Osteoblast (primary cell): ENCODE results near the gene SDSL. TPM values are rescaled to one million over a fixed set of nuclear protein-coding genes. Genes with fewer than 3 reads are reported as not detected.

Experiments
- DNase-seq: peaks from one replicate; pipeline ENCODE4 v3.0.0; 2011; ENCODE audit warnings: low spot score, mixed read lengths; ENCODE audit not compliant: insufficient read length; ENCODE audit errors: missing footprints
- H2AFZ ChIP-seq: 2 replicates; pipeline ENCODE4 v1.6.0; 2011; ENCODE audit warnings: mild to moderate bottlenecking, low read length
- H3K27ac ChIP-seq: 2 replicates; pipeline ENCODE4 v1.5.1; 2011; ENCODE audit warnings: mild to moderate bottlenecking, low read depth, low read length, moderate library complexity
- H3K27me3 ChIP-seq: 2 replicates; pipeline ENCODE4 v1.6.0; 2012; ENCODE audit warnings: mild to moderate bottlenecking, control low read depth, inconsistent platforms, low read length, moderate library complexity; ENCODE audit not compliant: insufficient read depth
- H3K36me3 ChIP-seq: 2 replicates; pipeline ENCODE4 v1.5.1; 2011; ENCODE audit warnings: mild to moderate bottlenecking, low read length, control low read depth, moderate library complexity; ENCODE audit not compliant: insufficient read depth
- H3K4me1 ChIP-seq: 2 replicates; pipeline ENCODE4 v1.5.1; 2011; ENCODE audit warnings: mild to moderate bottlenecking, low read length, control low read depth, moderate library complexity; ENCODE audit not compliant: insufficient read depth
- H3K4me2 ChIP-seq: 2 replicates; pipeline ENCODE4 v1.6.0; 2011; ENCODE audit warnings: mild to moderate bottlenecking, low read length; ENCODE audit not compliant: insufficient read depth
- H3K4me3 ChIP-seq: fragments of 200-600 bp; sonication (generic); 3 replicates; pipeline ENCODE4 v1.5.1; 2012; ENCODE audit warnings: mild to moderate bottlenecking, low read length, inconsistent platforms; ENCODE audit not compliant: insufficient read depth
- H3K79me2 ChIP-seq: 2 replicates; pipeline ENCODE4 v1.6.0; 2012; ENCODE audit warnings: mild to moderate bottlenecking, low read length, control low read depth, inconsistent platforms; ENCODE audit not compliant: insufficient read depth
- H3K9me3 ChIP-seq: 2 replicates; pipeline ENCODE4 v1.5.1; 2011; ENCODE audit warnings: low read depth, low read length, control low read depth
- H4K20me1 ChIP-seq: 2 replicates; pipeline ENCODE4 v1.6.0; 2012; ENCODE audit warnings: mild to moderate bottlenecking, low read length, control low read depth; ENCODE audit not compliant: insufficient read depth
- total RNA-seq: library from RNA; depleted of rRNA; stranded (reverse); fragments of >200 nt; gene quantifications from 2 replicates; pipeline ENCODE4 v1.2.3, GENCODE V29; 2012
- TF ChIP-seq, protein P1 (sequence below): IDR thresholded peaks from 2 replicates; pipeline ENCODE4 v1.5.1; 2011; ENCODE audit warnings: mild to moderate bottlenecking, low read depth, low read length, moderate library complexity; ENCODE audit errors: extremely low read depth

Gene SDSL
- total RNA-seq, 1 donor = 6.5 TPM

DNA sequence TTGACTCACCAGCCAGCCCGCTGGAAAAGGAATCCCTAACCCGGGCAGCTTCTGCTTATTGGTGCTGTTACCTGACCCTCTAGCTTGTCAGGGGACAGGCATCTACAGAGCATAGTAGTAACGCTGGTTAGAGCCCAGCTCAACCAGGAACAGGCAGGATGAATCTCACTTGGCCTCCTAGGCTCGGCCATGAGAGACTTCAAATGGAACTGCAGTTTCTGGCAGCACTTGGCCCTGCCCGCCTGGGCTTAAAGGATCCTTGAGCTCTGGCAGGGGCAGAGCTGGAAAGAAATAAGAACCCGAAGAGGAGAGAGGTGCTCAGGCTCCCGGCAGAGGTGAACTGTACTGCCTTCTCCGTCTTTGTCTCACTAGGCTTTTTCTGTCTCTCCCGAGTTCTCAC is 51.8 kb downstream of the SDSL start:
- no peaks in the 10 kb centered on the region for H3K9me3 ChIP-seq
- TF ChIP-seq, protein P1, sequence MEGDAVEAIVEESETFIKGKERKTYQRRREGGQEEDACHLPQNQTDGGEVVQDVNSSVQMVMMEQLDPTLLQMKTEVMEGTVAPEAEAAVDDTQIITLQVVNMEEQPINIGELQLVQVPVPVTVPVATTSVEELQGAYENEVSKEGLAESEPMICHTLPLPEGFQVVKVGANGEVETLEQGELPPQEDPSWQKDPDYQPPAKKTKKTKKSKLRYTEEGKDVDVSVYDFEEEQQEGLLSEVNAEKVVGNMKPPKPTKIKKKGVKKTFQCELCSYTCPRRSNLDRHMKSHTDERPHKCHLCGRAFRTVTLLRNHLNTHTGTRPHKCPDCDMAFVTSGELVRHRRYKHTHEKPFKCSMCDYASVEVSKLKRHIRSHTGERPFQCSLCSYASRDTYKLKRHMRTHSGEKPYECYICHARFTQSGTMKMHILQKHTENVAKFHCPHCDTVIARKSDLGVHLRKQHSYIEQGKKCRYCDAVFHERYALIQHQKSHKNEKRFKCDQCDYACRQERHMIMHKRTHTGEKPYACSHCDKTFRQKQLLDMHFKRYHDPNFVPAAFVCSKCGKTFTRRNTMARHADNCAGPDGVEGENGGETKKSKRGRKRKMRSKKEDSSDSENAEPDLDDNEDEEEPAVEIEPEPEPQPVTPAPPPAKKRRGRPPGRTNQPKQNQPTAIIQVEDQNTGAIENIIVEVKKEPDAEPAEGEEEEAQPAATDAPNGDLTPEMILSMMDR = no peak
- H3K79me2 ChIP-seq = no peaks in the 10 kb centered on the region
- DNase-seq = peak; percentile 86
- H4K20me1 ChIP-seq = no peaks in the 10 kb centered on the region
- no peaks in the 10 kb centered on the region for H3K36me3 ChIP-seq
- H3K27me3 ChIP-seq = peaks cover 91% of the 10 kb centered on the region
- H3K4me1 ChIP-seq = no peaks in the 10 kb centered on the region
- H3K27ac ChIP-seq = no peak overlapping the region
- no peak overlapping the region for H2AFZ ChIP-seq
- H3K4me3 ChIP-seq = no peak overlapping the region
- no peak overlapping the region for H3K4me2 ChIP-seq

DNA sequence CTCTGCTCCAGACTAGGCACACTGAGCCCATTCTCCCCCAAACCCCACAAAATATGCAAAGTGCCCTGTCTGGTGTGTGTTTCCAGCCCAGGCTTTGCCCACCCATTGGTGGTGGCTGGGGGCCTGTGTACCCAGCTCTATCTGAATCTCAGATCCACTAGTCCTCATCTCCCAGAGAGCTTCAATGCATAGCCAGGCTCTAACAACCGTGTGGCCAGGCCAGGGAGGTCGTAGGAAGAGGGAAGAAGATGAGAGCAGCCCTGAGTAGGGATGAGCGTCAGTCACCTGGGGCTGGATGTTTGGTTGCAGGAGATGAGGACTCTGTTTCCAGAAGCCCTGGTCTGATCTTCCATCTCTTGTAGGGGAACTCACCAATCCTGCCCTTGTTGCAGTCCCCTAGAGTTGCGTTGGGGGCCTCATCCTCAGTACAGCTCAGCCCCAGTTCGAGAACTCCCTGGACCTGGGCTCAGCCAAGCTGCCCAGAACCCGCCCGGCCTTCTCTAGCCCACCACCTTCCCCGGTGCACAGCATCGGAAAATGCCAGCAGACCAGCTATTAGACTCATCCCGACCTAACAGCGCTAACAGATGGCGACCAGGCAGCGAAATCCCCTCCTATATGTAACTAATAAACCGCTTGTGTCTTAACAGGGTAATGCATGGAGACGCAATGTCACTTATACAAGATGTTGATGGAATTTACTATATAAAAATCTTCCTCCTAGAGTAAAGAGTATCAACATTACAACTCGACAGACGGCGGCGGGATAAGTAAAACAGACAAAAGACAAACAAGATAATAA is 52.7 kb downstream of the SDSL start:
- H2AFZ ChIP-seq = no peak overlapping the region
- no peaks in the 10 kb centered on the region for H4K20me1 ChIP-seq
- no peaks in the 10 kb centered on the region for H3K4me1 ChIP-seq
- H3K79me2 ChIP-seq = no peaks in the 10 kb centered on the region
- no peak overlapping the region for H3K4me3 ChIP-seq
- DNase-seq = peak; percentile 84
- no peak overlapping the region for H3K27ac ChIP-seq
- TF ChIP-seq, protein P1 = no peak
- H3K36me3 ChIP-seq = no peaks in the 10 kb centered on the region
- no peaks in the 10 kb centered on the region for H3K9me3 ChIP-seq
- H3K27me3 ChIP-seq = peaks cover 91% of the 10 kb centered on the region
- H3K4me2 ChIP-seq = no peak overlapping the region

DNA sequence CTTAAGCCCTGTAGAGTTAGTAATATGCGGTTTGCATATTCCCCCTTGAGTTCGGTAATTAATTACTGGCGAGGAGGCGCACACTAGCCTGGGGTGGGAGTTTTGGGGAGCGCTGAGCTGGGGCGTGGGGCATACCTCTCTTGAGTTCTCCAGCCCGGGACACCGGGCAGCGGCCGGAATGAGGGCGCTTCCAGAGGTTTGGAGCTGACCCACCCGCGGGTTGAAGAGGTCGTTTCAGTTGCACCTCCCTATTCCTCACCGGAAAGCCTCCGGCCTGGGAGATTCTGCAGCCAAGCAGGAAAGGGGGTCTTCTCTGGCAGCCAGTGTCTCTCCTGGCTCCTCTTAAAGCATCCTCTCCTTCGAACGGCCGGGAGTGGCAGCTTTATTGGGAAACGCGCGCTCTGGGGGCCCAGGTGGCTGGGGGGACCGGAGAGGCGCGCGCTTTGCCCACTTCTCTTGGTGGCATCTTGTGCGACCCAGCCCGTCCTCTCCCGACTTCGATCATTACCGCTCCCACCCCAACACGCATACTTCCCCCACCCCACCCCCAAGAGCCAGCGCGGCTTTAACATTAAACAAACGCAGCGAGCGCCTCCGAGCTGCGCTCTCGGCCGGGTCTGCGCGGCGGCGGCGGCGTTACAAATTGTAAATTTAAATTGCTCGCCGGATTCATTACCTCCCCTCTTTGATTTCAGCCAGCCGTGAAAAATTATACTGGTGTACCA is 53.4 kb downstream of the SDSL start:
- peak; percentile 83 for DNase-seq
- no peak overlapping the region for H3K27ac ChIP-seq
- no peak overlapping the region for H2AFZ ChIP-seq
- H4K20me1 ChIP-seq = no peaks in the 10 kb centered on the region
- no peaks in the 10 kb centered on the region for H3K36me3 ChIP-seq
- peaks cover 91% of the 10 kb centered on the region for H3K27me3 ChIP-seq
- no peaks in the 10 kb centered on the region for H3K79me2 ChIP-seq
- H3K4me2 ChIP-seq = no peak overlapping the region
- no peak overlapping the region for H3K4me3 ChIP-seq
- no peaks in the 10 kb centered on the region for H3K9me3 ChIP-seq
- no peaks in the 10 kb centered on the region for H3K4me1 ChIP-seq
- TF ChIP-seq, protein P1 = no peak
